GM18517 (cell line): ENCODE measurements around the gene GMEB2.
"Not testable (repeated sequence)": the region's sequence is repeated elsewhere in the genome, so short reads cannot be mapped to it uniquely, and the experiment has no call there.

Experiments
- ATAC-seq: cut with Tn5 transposase; IDR thresholded peaks from one replicate; pipeline ENCODE4 v1.9.1; 2021; ENCODE audit warnings: mild to moderate bottlenecking, moderate library complexity; ENCODE audit not compliant: unreplicated experiment

GMEB2 gene

GRCh38 chr20:63573647-63574131 lies 53.2 kb downstream of the GMEB2 start:
- no peak for ATAC-seq

GRCh38 chr20:63572788-63573646 lies 53.9 kb downstream of the GMEB2 start:
- ATAC-seq: no peak

DNA sequence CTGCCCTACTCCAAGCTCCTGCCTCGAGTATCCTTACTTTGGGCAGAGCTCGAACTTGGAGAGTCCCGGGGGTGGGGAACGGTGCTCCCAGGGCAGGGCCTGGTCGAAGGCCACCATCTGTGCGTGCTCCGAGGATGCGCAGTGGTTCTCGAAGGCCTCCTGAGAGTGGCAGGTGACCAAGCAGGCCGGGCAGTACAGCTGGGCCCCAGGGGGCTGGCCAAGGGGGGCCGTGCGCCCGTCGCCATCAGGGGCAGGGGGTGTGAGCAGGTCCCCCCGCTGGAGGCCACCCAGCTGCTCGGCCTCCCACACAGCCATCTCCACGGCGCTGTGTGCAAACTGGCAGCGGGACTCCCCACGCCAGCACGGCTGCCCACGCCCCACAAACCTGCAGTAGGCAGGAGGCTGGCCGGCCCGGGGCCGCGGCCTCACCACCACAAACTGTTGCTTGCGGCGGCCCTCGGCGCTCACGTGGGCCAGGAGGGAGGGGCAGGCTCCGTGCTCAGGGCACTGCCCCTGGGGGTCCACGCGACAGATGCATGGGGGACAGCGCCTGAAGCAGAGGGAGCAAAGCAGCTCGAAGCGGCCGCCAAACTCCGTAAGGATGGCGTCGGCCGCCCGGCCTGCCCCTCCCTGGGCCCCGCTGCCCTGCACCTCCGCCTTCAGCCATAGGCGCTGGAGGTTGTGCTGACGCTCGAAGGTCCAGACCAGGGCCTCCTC lies 54.7 kb downstream of the GMEB2 start:
- no peak for ATAC-seq

- ATAC-seq: not testable (repeated sequence)
Observed at GRCh38 chr20:63571087-63571478, 55.8 kb downstream of the GMEB2 start.

DNA sequence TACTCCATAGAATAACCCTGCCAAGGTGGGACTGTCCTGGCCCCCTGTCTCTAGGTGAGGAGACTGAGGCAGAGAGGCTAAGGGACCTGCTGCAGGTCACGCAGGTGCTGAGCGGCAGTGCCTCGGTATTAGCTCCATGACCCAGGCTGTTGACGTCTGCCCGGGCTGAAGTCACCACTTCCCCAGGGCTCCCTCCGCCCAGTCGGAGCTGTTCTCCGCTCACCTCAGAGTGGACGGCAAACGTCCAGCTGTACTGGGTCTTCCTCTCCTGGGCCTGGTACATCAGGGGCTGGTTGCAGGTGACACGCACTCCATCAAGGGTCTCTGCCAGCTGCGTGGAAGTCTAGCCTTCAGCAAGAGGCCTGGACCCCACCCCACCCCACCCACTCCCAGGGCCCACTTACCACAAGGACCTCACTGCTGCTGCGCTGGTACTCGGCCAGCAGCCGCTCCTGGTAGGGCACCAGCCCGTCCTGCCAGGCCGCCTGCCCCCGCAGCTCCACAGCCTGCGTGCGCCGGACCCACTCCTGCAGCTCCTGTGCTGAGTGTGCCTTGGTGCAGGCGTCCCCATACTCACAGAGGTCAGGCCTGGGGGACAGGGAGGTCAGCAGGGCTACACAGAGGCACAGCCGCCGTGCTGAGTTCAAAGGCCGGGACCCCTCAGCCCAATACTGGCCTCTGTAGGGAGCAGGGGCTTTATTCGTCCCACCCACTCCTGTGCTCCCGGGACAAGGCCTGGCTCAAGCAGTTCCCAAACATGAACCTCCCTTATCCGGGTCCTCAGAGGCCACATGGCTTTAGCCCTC lies 56.4 kb downstream of the GMEB2 start:
- no peak for ATAC-seq

DNA sequence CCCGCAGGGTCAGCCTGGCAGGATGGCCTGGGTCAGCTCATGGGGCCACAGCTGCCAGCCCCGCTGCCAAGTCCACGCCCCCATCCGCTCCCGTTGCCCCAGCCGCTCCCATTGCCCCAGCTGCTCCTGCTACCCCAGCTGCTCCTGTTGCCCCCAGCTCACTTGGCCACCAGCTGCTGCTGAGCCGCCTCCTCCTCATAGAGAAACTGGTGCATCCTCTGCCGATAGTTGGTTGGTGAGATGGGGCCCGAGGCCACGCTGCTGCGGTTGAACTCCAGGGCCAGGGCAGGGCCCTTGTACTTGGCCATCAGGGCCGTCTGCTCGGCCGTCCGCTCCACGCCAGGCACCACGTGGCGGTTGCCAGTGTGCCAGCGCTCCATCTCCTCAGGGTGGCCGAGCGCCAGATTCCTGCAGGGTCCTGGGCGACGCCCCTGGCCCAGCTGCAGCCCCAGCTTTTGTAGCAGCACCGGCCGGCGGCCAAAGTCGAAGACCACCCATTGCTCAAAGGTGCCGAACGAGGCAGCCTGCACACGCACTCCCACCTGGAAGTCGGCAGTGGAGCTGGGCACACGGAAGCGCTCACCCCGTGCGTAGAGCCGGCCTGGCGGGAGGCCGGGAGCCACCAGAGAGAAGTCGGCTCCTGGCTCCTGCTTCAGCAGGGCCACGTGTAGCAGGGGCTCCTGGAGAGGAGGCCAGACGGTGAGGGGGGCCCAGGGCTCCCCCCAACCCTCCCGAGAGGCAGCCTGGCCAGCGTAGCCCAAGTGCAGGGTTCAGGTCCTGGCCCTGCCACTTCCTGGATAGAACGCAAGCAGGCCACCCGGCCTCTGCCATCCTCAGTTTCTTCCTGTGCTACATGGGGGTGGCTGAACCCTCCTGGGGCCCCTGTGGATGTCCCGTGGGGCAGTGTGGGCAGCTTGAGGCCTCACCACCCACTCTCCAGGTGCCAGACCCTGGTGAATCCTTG lies 57.6 kb downstream of the GMEB2 start:
- ATAC-seq: no peak

- peak; percentile 8 for ATAC-seq
Observed at GRCh38 chr20:63568170-63568981, 58.5 kb downstream of the GMEB2 start.

- ATAC-seq: peak; percentile 65
Observed at GRCh38 chr20:63567386-63568169, 59.3 kb downstream of the GMEB2 start.

DNA sequence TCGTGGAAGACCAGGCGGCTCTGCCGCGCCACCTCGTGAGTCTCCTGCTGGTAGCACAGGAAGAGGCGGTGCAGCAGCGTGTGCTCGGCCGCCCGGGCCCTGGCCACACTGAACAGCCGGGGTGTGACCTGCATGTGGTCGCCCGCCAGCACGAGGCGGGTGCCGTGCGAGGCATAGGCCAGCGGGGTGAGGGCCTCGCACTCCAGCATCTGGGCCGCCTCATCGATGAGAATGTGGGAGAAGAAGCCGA lies 59.8 kb downstream of the GMEB2 start:
- ATAC-seq: no peak

- no peak for ATAC-seq
Observed at GRCh38 chr20:63566395-63567135, 60.3 kb downstream of the GMEB2 start.

DNA sequence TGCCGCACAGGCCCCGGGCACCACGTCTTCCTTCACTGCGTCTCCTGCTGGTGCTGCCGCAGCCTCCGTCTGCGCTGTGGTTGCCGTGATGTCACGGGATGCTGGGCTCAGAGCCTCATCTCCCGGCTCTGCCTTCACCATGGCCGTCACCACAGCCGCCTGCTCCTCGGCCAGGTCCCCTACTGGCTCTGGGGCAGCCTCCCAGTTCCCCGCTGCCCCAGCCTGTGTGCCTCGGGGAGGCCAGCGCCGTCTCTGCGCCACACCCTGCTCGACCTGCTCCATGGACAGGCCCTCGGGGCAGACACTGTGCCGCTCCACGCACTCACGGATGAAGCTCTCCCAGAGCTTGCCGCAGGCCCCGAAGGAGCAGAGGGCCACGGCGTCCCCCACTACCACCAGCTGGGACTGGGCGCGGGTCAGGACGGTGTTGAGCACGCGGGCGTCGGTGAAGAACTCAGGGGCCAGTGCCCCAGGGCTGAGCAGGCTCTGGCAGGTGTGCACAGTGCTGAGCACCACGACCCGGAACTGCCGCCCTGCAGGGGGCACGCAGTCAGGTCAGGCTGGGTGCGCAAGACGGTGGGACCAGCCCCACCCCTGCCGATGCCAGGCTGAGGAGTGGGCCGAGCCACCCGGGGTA lies 61.1 kb downstream of the GMEB2 start:
- no peak for ATAC-seq

DNA sequence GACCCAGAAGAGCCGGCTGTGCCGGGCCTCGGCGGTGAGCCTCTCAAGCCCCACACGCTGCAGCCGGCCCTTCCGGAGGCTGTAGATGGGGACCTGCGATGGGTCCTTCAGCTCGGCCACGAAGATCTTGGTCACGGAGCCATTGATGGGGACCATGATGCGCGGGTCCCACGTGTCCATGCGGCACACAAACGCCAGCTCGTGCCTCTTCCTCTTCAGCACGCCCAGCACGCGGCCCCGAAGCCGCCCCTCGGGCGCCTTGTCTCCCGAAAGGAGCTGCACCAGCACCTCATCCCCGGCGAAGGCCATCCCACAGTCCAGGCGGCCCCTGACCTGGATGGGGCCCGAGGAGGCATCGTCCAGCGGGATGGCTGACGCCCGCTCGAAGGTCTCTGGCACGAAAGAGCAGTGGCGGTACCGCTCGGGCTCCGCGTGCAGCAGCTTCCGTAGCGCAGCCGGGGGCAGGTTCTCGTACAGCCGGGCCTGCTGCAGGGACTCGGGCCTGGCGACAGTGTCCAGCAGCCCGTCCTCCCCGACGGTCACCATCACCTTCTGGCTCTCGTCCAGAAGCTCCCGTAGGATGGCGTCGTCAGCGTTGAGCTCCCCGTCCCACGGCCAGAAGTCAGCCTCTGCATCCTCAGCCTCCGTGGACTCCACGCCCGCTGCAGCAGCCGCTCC lies 61.7 kb downstream of the GMEB2 start:
- no peak for ATAC-seq

DNA sequence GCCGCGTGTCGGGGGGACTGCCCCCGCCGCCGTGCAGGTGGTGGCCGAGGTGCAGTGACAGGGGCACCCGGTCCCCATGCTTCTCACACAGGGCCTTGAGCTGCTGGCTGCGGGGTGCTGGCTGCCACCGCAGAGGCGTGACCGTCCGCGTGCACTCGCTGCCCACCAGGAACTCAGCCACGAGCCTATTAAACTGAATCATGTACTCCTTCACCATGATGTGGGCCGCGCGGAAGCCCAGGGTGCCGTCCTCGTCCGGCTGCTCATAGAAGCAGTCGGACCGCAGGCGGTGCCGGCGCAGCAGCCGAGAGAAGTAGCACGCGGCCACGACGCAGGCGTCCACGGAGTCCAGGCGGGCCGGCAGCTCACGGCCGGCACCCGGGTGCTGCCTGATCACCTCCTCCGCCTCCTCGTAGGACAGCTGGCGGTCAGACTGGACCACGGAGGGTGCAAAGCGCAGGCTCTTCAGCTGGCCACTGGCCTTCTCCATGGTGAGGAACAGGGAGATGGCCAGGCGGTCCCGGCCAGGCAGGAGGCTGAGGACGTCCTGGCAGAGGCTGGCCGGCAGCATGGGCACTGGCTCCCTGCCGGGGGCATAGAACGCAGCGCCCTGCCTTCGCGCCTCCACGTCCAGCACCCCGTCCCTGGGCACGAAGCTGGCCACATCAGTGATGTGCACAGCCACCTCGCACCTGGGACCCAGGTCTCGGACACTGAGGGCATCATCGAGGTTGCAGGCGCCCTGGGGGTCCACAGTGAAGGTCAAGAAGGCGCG lies 62.7 kb downstream of the GMEB2 start:
- no peak for ATAC-seq

- no peak for ATAC-seq
Observed at GRCh38 chr20:63563225-63563935, 63.5 kb downstream of the GMEB2 start.

- no peak for ATAC-seq
Observed at GRCh38 chr20:63562461-63563224, 64.3 kb downstream of the GMEB2 start.
